ENCODE data around the gene SRL. TPM values are rescaled to one million over a fixed set of nuclear protein-coding genes. Genes with fewer than 3 reads are reported as not detected.
"Not testable (repeated sequence)": the region's sequence is repeated elsewhere in the genome, so short reads cannot be mapped to it uniquely, and the experiment has no call there.

Gene SRL
- total RNA-seq, 2 donors from 2014 or later = 2.6 to 5.3 TPM

- H3K27ac ChIP-seq = no peak overlapping the region
- no peaks in the 10 kb centered on the region for H3K4me1 ChIP-seq (replicated peaks)
- no peak for TF ChIP-seq POLR2AphosphoS5 (IDR thresholded peaks at IDR 0.05)
- no peak for TF ChIP-seq CTCF (IDR thresholded peaks at IDR 0.05)
- TF ChIP-seq POLR2A (IDR thresholded peaks at IDR 0.05) = no peak
- WGBS = 74% methylated on average over 7 of the region's 7 CpGs
- no peaks in the 10 kb centered on the region for H3K27me3 ChIP-seq (replicated peaks; ENCODE audit: insufficient read depth)
- DNase-seq (ENCODE audit: low spot score) = no peak
- intact Hi-C loops (cut with DNase I) = no loop called here
- no peaks in the 10 kb centered on the region for H3K9me3 ChIP-seq
- no peaks in the 10 kb centered on the region for H3K36me3 ChIP-seq
- H3K4me3 ChIP-seq = no peak overlapping the region
Observed at GRCh38 chr16:4160658-4161430, 81.0 kb downstream of the SRL start.

- 94% methylated on average over 17 of the region's 17 CpGs for WGBS
- no peak for TF ChIP-seq CTCF (IDR thresholded peaks at IDR 0.05)
- TF ChIP-seq POLR2AphosphoS5 (IDR thresholded peaks at IDR 0.05) = no peak
- TF ChIP-seq POLR2A (IDR thresholded peaks at IDR 0.05) = no peak
Observed at GRCh38 chr16:4159726-4160125, 82.2 kb downstream of the SRL start.

GRCh38 chr16:4158143-4159093, 83.5 kb downstream of the SRL start:
- Histone ChIP-seq H3K4me1 (replicated peaks) (no peaks in the 10 kb centered on the region), H3K4me3 (no peak overlapping the region), H3K9me3 (no peaks in the 10 kb centered on the region), H3K27ac (no peak overlapping the region), H3K36me3 (no peaks in the 10 kb centered on the region), H3K27me3 (replicated peaks; ENCODE audit: insufficient read depth) (no peaks in the 10 kb centered on the region)
- no peak for DNase-seq (ENCODE audit: low spot score)
- WGBS = 72% methylated on average over 13 of the region's 13 CpGs
- intact Hi-C loops (cut with DNase I) = no loop called here
- no peak for TF ChIP-seq POLR2A (IDR thresholded peaks at IDR 0.05)
- TF ChIP-seq CTCF (IDR thresholded peaks at IDR 0.05) = no peak
- no peak for TF ChIP-seq POLR2AphosphoS5 (IDR thresholded peaks at IDR 0.05)

More at GRCh38 chr16:4159726-4160125, 82.2 kb downstream of the SRL start:
- H3K27ac ChIP-seq = no peak overlapping the region
- H3K9me3 ChIP-seq = no peaks in the 10 kb centered on the region
- no peaks in the 10 kb centered on the region for H3K4me1 ChIP-seq (replicated peaks)
- no peaks in the 10 kb centered on the region for H3K36me3 ChIP-seq
- intact Hi-C loops (cut with DNase I) = no loop called here
- H3K27me3 ChIP-seq (replicated peaks; ENCODE audit: insufficient read depth) = no peaks in the 10 kb centered on the region
- DNase-seq (ENCODE audit: low spot score) = no peak
- H3K4me3 ChIP-seq = no peak overlapping the region

GRCh38 chr16:4157376-4157825, 84.5 kb downstream of the SRL start:
- DNase-seq (ENCODE audit: low spot score) = no peak
- no peaks in the 10 kb centered on the region for H3K27me3 ChIP-seq (replicated peaks; ENCODE audit: insufficient read depth)
- WGBS = 74% methylated on average over 4 of the region's 4 CpGs
- H3K4me1 ChIP-seq (replicated peaks) = no peaks in the 10 kb centered on the region
- H3K36me3 ChIP-seq = no peaks in the 10 kb centered on the region
- TF ChIP-seq POLR2AphosphoS5 (IDR thresholded peaks at IDR 0.05) = no peak
- H3K27ac ChIP-seq = no peak overlapping the region
- no peaks in the 10 kb centered on the region for H3K9me3 ChIP-seq
- no peak overlapping the region for H3K4me3 ChIP-seq
- intact Hi-C loops (cut with DNase I) = no loop called here

- 83% methylated on average over 3 of the region's 3 CpGs for WGBS
- H3K27ac ChIP-seq; intact Hi-C loops (cut with DNase I); H3K9me3 ChIP-seq; H3K4me3 ChIP-seq; H3K36me3 ChIP-seq; DNase-seq (ENCODE audit: low spot score); H3K4me1 ChIP-seq (replicated peaks); H3K27me3 ChIP-seq (replicated peaks; ENCODE audit: insufficient read depth): not testable (repeated sequence)
Observed at GRCh38 chr16:4156503-4156902, 85.4 kb downstream of the SRL start.

GRCh38 chr16:4153364-4153763, 88.5 kb downstream of the SRL start:
- H3K9me3 ChIP-seq; intact Hi-C loops (cut with DNase I); H3K4me1 ChIP-seq (replicated peaks); H3K27me3 ChIP-seq (replicated peaks; ENCODE audit: insufficient read depth); H3K27ac ChIP-seq; DNase-seq (ENCODE audit: low spot score); H3K36me3 ChIP-seq; H3K4me3 ChIP-seq: not testable (repeated sequence)
- 91% methylated on average over 13 of the region's 13 CpGs for WGBS

Data from prostate gland (tissue), 2 donors.